Neutrophil (primary cell): ENCODE measurements around the gene UNC13C.

ENCODE experiments used
- H3K27ac ChIP-seq: fragments of 200-600 bp; sonication (generic); 2 replicates; pipeline ENCODE4 v1.5.1; 2016; ENCODE audit warnings: mild to moderate bottlenecking, moderate library complexity
- H3K27me3 ChIP-seq: fragments of 200-600 bp; sonication (generic); 2 replicates; pipeline ENCODE4 v1.6.0; 2016; ENCODE audit warnings: mild to moderate bottlenecking
- H3K36me3 ChIP-seq: fragments of 200-600 bp; sonication (generic); 2 replicates; pipeline ENCODE4 v1.5.1; 2017
- H3K4me1 ChIP-seq, 2 experiments: fragments of 200-600 bp in 1 of 2; sonication (generic) in 1 of 2; 1 replicate in 1 of 2; 2 replicates in 1 of 2; pipeline versions ENCODE4 v1.5.1 to v1.6.1; 2013 to 2016; ENCODE audit warnings: low read depth in 1 of 2, low read length in 1 of 2, mild to moderate bottlenecking in 1 of 2, moderate library complexity in 1 of 2; ENCODE audit not compliant: control insufficient read depth in 1 of 2, insufficient read depth in 1 of 2
- H3K4me3 ChIP-seq, 2 experiments: fragments of 200-600 bp in 1 of 2; sonication (generic) in 1 of 2; 1 replicate in 1 of 2; 2 replicates in 1 of 2; pipeline ENCODE4 v1.5.1; 2013 to 2016; ENCODE audit warnings: low read depth in 1 of 2, low read length in 1 of 2, mild to moderate bottlenecking in 1 of 2, moderate library complexity in 1 of 2
- H3K9me3 ChIP-seq: fragments of 200-600 bp; sonication (generic); 2 replicates; pipeline ENCODE4 v1.5.1; 2016
- TF ChIP-seq, protein P1 (sequence below): fragments of 200-600 bp; sonication (generic); IDR thresholded peaks from 2 replicates; pipeline ENCODE4 v1.5.1; 2016; ENCODE audit warnings: antibody characterized with exemption

The UNC13C gene

DNA sequence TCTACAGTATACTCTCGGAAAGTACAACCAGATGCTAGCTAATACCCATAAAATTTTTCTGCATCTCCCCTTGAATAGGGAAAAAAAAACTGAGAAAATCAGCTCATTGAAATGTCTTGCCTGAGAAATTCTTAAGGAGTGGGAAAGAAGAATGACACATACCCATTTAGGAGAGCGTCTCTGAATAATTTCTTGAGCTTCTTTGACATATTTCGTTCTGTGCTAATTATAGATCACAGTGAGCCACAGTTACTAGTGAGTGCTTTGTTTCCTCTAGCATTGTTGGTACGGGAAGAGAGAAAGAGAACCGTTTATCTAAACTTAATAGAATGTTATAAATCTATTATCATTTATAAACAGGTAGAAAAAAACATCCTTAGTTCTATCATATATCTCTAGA, 588.4 kb downstream of the UNC13C start:
- Histone ChIP-seq H3K4me3 (no peak overlapping the region), H3K4me1 (no peaks in the 10 kb centered on the region), H3K27me3 (no peaks in the 10 kb centered on the region), H3K9me3 (no peaks in the 10 kb centered on the region), H3K27ac (no peak overlapping the region), H3K36me3 (no peaks in the 10 kb centered on the region)
- TF ChIP-seq, protein P1, sequence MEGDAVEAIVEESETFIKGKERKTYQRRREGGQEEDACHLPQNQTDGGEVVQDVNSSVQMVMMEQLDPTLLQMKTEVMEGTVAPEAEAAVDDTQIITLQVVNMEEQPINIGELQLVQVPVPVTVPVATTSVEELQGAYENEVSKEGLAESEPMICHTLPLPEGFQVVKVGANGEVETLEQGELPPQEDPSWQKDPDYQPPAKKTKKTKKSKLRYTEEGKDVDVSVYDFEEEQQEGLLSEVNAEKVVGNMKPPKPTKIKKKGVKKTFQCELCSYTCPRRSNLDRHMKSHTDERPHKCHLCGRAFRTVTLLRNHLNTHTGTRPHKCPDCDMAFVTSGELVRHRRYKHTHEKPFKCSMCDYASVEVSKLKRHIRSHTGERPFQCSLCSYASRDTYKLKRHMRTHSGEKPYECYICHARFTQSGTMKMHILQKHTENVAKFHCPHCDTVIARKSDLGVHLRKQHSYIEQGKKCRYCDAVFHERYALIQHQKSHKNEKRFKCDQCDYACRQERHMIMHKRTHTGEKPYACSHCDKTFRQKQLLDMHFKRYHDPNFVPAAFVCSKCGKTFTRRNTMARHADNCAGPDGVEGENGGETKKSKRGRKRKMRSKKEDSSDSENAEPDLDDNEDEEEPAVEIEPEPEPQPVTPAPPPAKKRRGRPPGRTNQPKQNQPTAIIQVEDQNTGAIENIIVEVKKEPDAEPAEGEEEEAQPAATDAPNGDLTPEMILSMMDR = no peak

DNA sequence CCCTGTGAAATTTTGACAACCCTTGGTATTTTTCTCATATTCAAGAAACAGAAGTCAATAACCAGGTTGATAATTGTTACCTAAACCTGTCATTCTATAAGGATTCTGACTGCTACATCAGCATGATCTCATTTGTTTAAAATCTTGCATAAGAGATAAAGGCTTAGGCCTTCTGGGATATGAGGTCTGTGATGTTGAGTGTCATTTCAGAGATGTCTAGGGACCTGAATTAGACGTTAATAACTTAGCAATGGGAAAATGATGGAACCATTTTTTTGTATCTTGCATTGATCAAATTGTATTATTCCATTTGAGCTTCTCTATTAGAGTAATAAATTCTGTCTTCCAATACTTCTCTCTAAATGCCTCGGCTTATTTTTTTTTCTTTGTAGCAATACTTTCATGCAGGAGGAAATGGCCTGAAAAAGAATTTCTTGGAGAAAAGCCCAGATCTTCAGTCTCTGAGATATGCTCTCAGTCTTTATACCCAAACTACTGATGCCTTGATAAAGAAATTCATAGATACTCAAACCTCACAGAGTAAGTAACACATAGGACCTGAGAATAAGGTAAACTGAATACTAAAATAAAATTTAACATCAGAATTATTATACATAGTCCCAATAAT, 589.3 kb downstream of the UNC13C start:
- H3K27ac ChIP-seq = no peak overlapping the region
- TF ChIP-seq, protein P1 = no peak
- no peaks in the 10 kb centered on the region for H3K36me3 ChIP-seq
- H3K4me3 ChIP-seq = no peak overlapping the region
- H3K27me3 ChIP-seq = no peaks in the 10 kb centered on the region
- H3K9me3 ChIP-seq = no peaks in the 10 kb centered on the region
- H3K4me1 ChIP-seq = no peaks in the 10 kb centered on the region

DNA sequence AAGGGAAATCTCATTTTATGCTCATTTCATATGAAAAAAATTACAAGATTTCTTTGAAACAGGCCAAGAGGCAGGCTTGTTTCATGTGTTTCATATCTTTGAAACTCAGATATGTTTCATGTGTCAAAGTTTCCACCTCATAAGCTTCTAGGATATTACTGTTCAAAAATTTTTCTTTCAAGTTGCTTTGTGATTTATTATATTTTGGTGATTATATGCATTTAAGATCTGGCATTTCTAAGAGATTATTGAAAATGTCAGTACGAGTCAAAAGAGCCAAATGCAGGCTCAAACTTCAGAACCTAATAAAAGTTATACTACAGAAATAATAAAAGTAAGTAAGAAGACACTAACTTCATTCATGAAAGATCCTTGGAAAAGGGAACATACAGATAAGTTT, 590.1 kb downstream of the UNC13C start:
- no peak overlapping the region for H3K4me3 ChIP-seq
- H3K27ac ChIP-seq = no peak overlapping the region
- H3K36me3 ChIP-seq = no peaks in the 10 kb centered on the region
- no peaks in the 10 kb centered on the region for H3K4me1 ChIP-seq
- H3K27me3 ChIP-seq = no peaks in the 10 kb centered on the region
- TF ChIP-seq, protein P1 = no peak
- no peaks in the 10 kb centered on the region for H3K9me3 ChIP-seq

DNA sequence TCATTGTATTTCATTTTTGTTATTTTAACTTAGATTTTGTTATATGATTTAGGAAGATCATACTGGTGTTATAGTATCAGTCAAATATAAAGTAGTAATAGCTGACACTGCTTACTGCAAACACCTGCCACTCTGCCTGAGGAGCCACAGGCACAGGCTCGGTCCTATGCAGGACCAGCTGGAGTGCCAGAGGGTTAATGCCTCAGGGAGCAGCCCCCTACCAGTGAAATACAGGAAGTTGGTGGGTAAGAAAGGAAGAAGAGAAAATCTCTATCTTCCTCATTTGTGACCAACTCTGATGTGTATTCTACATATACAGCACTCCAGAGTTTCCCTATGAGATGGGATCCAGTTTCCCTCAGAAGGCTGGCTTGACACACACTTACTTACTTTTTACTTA, 593.3 kb downstream of the UNC13C start:
- no peaks in the 10 kb centered on the region for H3K36me3 ChIP-seq
- no peak overlapping the region for H3K4me3 ChIP-seq
- no peak overlapping the region for H3K27ac ChIP-seq
- TF ChIP-seq, protein P1 = no peak
- no peaks in the 10 kb centered on the region for H3K27me3 ChIP-seq
- H3K4me1 ChIP-seq = no peaks in the 10 kb centered on the region
- no peaks in the 10 kb centered on the region for H3K9me3 ChIP-seq

DNA sequence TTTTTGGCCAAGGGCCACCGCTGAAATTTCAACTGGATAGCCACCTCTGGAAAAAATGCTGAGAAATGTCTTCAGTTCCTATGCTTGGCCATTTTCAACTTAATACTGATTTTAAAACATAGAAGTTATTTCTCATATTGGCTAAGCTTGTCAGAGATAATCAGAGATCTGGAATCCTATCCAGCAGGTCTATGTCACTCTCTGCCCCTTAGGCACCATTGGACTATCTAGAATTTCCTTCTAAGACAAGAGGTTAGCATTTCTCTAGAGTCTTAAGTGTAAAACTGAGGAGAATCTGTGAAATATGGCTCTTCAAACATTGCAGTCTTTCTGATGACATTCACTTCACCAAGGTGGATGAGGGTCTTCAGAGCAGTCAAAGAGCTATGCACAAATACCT, 597.3 kb downstream of the UNC13C start:
- no peaks in the 10 kb centered on the region for H3K4me1 ChIP-seq
- H3K27ac ChIP-seq = no peak overlapping the region
- H3K4me3 ChIP-seq = no peak overlapping the region
- TF ChIP-seq, protein P1 = no peak
- H3K27me3 ChIP-seq = no peaks in the 10 kb centered on the region
- H3K36me3 ChIP-seq = no peaks in the 10 kb centered on the region
- H3K9me3 ChIP-seq = no peaks in the 10 kb centered on the region
